Measurements from ENCODE around the gene TRIM38. TPM values are rescaled to one million over a fixed set of nuclear protein-coding genes. Genes with fewer than 3 reads are reported as not detected.

TRIM38 gene
- total RNA-seq, 4 donors from 2014 or later, result 2.2 to 6.7 (median 4.6) TPM

DNA sequence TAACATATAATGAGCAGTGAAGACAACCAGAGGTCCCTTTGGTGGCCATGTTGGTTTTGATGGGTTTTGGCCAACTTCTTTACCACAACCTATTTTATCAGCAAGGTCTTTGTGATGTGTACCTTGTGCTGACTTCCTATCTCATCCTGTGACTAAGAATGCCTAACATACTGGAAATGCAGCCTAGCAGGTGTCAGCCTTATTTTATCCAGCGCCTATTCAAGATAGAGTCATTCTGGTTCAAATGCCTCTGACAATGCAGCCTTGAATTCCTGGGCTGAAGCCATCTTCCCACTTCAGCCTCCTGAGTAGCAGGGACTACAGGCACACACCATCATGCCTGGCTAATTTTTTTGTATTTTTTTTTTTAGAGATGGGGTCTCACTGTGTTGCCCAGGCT is 7.8 kb upstream of the TRIM38 start:
- no peak for ATAC-seq
- no peaks in the 10 kb centered on the region for H3K27me3 ChIP-seq
- H3K36me3 ChIP-seq, result no peaks in the 10 kb centered on the region
- H3K4me1 ChIP-seq, result no peaks in the 10 kb centered on the region
- intact Hi-C loops (cut with DNase I; ENCODE audit: low total_unique reads) (no loop called here), in situ Hi-C loops (cut with MboI; ENCODE audit: low sequenced_read_pairs in 4 of 4) (no loop called here)
- H3K9me3 ChIP-seq, result no peaks in the 10 kb centered on the region
- no peak overlapping the region for H3K4me3 ChIP-seq
- no peak overlapping the region for H3K27ac ChIP-seq
- TF ChIP-seq, protein P1, sequence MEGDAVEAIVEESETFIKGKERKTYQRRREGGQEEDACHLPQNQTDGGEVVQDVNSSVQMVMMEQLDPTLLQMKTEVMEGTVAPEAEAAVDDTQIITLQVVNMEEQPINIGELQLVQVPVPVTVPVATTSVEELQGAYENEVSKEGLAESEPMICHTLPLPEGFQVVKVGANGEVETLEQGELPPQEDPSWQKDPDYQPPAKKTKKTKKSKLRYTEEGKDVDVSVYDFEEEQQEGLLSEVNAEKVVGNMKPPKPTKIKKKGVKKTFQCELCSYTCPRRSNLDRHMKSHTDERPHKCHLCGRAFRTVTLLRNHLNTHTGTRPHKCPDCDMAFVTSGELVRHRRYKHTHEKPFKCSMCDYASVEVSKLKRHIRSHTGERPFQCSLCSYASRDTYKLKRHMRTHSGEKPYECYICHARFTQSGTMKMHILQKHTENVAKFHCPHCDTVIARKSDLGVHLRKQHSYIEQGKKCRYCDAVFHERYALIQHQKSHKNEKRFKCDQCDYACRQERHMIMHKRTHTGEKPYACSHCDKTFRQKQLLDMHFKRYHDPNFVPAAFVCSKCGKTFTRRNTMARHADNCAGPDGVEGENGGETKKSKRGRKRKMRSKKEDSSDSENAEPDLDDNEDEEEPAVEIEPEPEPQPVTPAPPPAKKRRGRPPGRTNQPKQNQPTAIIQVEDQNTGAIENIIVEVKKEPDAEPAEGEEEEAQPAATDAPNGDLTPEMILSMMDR (IDR thresholded peaks at IDR 0.05 in 4 of 5, conservative IDR thresholded peaks at IDR 0.05 in 1 of 5), result no peak
- TF ChIP-seq POLR2A (IDR thresholded peaks at IDR 0.05), result no peak
- no peak for DNase-seq

DNA sequence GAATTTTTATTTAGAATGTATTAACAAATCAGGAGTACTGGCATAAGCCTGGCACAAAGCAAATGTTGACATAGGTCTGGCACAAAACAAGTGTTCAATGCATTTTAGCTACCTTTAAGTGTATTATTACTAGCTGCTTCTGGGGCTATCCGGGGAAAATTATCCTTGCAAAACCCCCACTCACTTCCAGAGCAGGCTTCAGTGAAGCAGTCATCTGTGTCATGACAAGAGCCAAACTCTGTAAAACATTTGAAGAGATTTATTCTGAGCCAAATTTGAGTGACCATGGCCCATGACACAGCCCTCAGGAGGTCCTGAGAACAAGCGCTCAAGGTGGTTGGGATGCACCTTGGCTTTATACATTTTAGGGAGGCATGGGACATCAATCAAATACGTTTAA is 6.4 kb upstream of the TRIM38 start:
- Histone ChIP-seq H3K27ac (no peak overlapping the region), H3K4me3 (no peak overlapping the region), H3K9me3 (no peaks in the 10 kb centered on the region), H3K27me3 (no peaks in the 10 kb centered on the region), H3K4me1 (peaks cover 9 to 13% of the 10 kb centered on the region in 2 donors), H3K36me3 (no peaks in the 10 kb centered on the region)
- ATAC-seq, result no peak
- in situ Hi-C loops (cut with MboI; ENCODE audit: low sequenced_read_pairs in 4 of 4), result no loop called here
- DNase-seq, result no peak
- intact Hi-C loops (cut with DNase I; ENCODE audit: low total_unique reads), result no loop called here
- TF ChIP-seq POLR2A (IDR thresholded peaks at IDR 0.05), result no peak
- TF ChIP-seq, protein P1 (IDR thresholded peaks at IDR 0.05 in 4 of 5, conservative IDR thresholded peaks at IDR 0.05 in 1 of 5), result no peak

DNA sequence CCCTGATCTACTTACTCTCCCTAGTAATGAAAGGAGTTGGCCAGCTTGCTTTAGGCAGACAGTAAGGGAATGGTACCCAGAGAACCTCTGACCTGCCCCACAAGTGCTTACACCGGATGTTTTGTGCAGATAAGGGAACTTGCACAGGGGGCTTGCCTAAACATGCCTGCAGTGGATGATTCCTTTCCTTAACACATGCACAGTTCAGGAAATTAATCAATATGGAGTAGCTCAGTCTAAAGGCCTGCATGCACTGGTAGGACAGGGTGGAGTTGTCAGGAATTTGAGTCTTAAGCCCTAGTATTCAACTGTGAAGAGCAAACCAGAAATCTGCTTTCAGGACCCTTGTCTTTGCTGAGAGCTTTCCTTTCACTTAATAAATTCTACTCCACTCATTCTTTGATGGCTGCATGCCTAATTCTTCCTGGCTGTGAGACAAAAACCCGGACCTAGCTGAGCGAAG is 3.9 kb upstream of the TRIM38 start:
- intact Hi-C loops (cut with DNase I; ENCODE audit: low total_unique reads), result no loop called here
- TF ChIP-seq, protein P1 (IDR thresholded peaks at IDR 0.05 in 4 of 5, conservative IDR thresholded peaks at IDR 0.05 in 1 of 5), result no peak
- TF ChIP-seq POLR2A (IDR thresholded peaks at IDR 0.05), result no peak
- Histone ChIP-seq H3K27me3 (no peaks in the 10 kb centered on the region), H3K4me3 (no peak overlapping the region), H3K4me1 (peaks cover 20 to 26% of the 10 kb centered on the region in 2 donors), H3K36me3 (no peaks in the 10 kb centered on the region), H3K27ac (no peak overlapping the region), H3K9me3 (no peaks in the 10 kb centered on the region)
- DNase-seq (no peak), ATAC-seq (no peak)
- in situ Hi-C loops (cut with MboI; ENCODE audit: low sequenced_read_pairs in 4 of 4), result no loop called here

DNA sequence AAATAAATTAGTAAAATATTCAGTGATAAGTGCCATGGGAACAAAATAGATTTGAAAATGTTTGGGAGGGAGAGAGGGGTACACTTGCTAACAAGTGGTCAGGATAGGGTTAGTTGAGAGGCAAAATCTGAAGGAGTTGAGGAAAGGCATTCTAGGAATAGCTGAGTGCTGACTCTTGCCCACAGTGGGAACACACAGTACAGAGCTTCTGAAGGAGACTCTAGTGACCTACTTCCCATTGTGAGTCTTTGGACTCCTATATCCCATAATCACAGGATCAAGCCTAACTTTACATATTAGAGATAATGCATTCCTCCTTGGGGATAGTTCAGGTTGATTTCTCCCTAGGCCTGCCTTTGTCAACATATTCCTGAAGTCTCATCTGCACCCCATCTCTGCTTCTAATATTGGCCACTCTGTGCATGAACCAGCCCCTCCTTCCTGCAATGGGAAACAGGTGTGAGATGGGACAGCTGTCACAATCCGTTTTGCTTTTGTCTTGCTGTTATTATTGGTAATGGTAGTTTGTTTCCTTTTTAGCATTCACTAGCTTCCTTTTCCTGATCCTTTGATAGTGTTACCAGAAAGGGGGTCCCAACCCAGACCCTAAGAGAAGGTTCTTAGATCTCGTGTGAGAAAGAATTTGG is 2.6 kb upstream of the TRIM38 start:
- ATAC-seq (no peak), DNase-seq (no peak)
- in situ Hi-C loops (cut with MboI; ENCODE audit: low sequenced_read_pairs in 4 of 4), result no loop called here
- Histone ChIP-seq H3K9me3 (no peaks in the 10 kb centered on the region), H3K27me3 (no peaks in the 10 kb centered on the region), H3K36me3 (peaks cover 0 to 5% of the 10 kb centered on the region in 2 donors), H3K4me3 (no peak overlapping the region), H3K27ac (peak overlapping the region; percentile 11 to 87 (median 65)), H3K4me1 (peaks cover 33 to 35% of the 10 kb centered on the region in 2 donors)
- intact Hi-C loops (cut with DNase I; ENCODE audit: low total_unique reads), result no loop called here
- no peak for TF ChIP-seq POLR2A (IDR thresholded peaks at IDR 0.05)

DNA sequence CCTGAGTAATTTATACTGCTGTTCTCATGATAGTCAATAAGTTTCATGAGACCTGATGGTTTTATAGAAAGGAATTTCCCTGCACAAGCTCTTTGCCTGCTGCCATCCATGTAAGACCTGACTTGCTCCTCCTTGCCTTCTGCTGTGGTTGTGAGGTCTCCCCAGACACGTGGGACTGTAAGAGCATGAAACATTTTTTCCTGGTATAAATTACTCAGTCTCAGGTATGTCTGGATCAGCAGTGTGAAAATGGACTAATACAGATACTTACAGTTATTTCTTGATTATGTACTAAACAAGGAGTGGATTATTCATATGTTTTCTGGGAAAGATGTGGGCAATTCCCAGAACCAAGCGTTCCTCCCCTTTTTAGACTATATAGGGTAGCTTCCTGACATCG is 1.9 kb upstream of the TRIM38 start:
- in situ Hi-C loops (cut with MboI; ENCODE audit: low sequenced_read_pairs in 4 of 4), result no loop called here
- H3K4me3 ChIP-seq, result no peak overlapping the region
- no peaks in the 10 kb centered on the region for H3K27me3 ChIP-seq
- peak overlapping the region; percentile 11 to 87 (median 65) for H3K27ac ChIP-seq
- no peak for TF ChIP-seq POLR2A (IDR thresholded peaks at IDR 0.05)
- TF ChIP-seq, protein P1 (IDR thresholded peaks at IDR 0.05 in 4 of 5, conservative IDR thresholded peaks at IDR 0.05 in 1 of 5), result no peak
- H3K36me3 ChIP-seq, result peaks cover 0 to 9% of the 10 kb centered on the region in 2 donors
- DNase-seq (no peak), ATAC-seq (no peak)
- H3K9me3 ChIP-seq, result no peaks in the 10 kb centered on the region
- intact Hi-C loops (cut with DNase I; ENCODE audit: low total_unique reads), result no loop called here
- H3K4me1 ChIP-seq, result peaks cover 35 to 39% of the 10 kb centered on the region in 2 donors
